Stimulated activated CD8-positive, alpha-beta memory T cell treated with anti-CD3 and anti-CD28 coated beads, Interleukin-4, amount 100 ng/mL, for 1 hour (primary cell): Measurements from ENCODE around the gene SH2B3.
"Not testable (repeated sequence)": the region's sequence is repeated elsewhere in the genome, so short reads cannot be mapped to it uniquely, and the experiment has no call there.

ENCODE experiments used
- DNase-seq, 2 donors: peaks; one replicate each; pipeline ENCODE4 v3.0.0-alpha.2; 2020; ENCODE audit warnings: low read depth in 2 of 2, low spot score in 1 of 2

Gene SH2B3

DNA sequence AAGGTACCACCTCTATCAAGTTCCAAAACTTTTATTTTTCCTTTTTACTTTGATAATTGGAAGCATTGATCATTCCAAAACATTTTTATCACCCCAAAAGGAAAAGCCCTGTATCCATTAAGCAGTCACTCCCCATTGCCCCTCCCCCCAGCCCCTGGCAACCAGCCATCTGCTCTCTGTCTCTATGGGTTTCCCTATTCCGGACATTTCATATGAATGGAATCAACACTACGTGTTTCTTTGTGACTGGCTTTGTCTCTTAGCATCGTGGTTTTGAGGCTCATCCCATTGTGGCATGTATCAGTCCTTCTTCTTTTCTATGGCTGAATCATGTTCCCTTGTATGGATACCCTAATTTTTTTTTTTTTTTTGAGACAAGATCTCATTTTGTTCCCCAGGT lies 18.8 kb upstream of the SH2B3 start:
- no peak for DNase-seq

DNA sequence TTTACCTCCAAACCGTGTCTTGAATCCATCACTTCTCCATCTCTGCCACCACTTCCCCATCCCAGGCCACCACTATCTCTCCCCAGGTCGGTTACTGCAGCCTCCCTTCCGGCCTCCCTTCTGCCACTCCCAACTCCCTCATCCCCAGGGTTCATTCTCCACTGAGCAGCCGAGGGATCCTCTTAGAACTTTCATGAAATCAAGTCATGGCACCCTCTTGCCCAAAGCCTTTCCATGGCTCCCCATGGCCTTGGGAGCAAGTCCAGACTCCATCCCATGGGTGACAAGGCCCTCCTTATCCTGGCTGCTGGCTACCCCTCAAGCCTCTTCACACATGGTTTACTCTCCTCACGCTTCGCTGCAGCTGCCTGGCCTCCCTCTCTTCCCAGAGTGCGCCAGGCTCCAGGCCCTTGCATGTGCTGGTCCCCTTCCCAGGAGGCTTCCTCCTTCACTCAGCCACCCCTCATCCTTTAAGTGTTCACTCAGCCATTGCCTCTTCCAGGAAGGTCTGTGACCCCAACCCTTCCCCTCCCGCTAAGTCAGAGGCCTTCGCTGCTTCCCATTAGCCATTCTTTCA lies 17.9 kb upstream of the SH2B3 start:
- DNase-seq = no peak

DNA sequence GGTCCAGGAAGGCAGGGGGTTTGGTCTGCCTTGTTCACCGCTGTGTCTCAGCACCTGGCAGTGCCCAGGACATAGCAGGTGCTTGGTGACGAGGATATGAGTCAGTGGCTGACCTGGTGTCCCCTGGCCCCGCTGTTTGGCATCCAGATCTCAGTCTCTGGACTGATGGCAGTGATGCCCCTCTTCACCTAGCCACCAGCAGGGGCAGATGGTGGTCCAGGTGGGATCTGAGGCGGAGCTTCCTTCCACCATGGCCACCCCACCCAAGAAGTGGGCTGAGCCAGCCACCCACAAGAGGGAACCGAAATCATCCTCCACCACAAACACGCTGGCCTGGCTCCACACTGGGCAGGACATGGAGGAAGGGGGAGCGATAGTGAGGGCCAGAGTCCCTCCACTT lies 16.1 kb upstream of the SH2B3 start:
- no peak for DNase-seq

- no peak for DNase-seq
These were observed 14.8 kb upstream of the SH2B3 start for GRCh38 chr12:111390910-111391309.

DNA sequence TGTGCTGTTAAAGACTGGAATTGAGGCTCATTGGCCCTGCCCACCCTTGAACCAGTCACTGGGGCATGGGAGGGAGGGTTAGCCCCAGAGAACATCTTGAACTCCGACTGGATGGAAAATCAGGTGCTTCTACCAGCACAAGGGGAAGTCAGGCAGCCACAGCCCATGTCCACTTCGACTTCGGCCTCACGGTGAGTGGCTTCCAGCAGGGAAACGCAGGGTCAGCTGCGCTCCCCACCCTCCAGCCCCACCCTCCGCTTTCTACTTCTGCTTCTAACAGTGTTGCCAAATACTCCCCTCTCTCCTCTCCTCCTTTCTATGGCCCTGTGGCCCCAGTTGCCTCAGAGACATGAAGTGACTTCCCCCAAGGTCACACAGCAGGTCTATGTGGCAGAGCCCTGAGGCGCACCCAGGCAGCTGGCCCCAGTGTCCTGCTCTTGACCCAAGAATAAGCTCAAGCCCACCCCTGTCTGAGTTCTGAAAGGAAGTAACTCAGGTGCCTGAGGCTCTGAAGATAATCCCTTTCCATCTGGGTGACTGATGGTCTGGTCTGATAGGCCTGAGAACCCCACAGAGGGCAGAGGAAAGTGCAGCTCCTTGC lies 11.9 kb upstream of the SH2B3 start:
- DNase-seq = no peak

DNA sequence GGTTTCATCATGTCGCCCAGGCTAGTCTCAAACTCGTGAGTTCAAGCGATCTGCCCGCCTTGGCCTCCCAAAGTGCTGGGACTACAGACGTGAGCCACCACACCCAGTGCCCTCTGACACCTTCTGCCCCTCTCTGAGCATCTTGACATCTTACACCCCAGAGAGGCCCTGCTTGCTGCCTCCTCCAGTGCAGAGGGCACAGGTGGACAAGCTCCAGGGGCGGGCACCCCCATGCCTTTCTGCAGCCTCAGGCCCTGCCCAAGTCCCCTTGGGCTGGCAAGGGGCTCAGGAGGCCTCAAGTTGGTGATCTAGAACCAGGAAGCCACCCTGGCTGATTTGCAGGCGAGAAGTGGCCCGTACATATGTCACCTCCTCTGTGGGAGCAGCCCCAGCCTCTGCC lies 11.2 kb upstream of the SH2B3 start:
- no peak for DNase-seq

GRCh38 chr12:111395336-111396187 lies 10.2 kb upstream of the SH2B3 start:
- no peak for DNase-seq

GRCh38 chr12:111396271-111396670 lies 9.5 kb upstream of the SH2B3 start:
- DNase-seq = not testable (repeated sequence)

DNA sequence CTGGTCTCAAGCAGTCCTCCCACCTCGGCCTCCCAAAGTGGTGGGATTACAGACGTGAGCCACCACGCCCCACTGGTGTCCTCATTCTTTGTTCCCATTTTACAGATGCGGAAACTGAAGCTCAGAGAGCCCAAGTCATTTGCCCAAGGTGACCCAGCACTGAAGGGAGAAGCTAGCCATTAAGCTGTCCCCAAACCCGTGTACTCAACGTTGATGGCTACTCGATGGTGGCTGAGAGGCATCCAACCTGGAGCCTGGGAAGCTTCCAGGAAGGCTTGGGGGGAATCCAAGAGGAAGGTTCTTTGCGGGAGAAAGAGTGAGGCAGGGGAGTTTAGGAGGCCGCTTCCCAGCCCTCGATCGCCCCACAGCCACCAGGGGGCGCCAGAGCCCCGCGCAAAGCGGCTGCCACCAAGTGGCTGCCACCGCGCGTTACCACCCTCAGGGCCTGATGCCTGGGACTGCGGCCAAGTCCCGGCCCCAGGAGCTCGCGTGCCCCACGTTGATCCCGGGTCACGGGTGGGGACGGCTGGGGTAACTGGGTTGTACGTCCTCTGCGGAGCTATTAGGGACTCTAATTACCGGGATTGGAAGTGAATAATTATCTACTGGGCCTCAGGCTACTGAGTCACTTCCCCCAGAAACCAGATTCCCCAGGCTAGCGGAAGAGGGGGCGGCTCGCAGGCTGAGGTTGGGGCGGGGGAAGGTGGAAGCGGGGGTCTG lies 8.8 kb upstream of the SH2B3 start:
- peak; percentile 77 to 81 for DNase-seq

DNA sequence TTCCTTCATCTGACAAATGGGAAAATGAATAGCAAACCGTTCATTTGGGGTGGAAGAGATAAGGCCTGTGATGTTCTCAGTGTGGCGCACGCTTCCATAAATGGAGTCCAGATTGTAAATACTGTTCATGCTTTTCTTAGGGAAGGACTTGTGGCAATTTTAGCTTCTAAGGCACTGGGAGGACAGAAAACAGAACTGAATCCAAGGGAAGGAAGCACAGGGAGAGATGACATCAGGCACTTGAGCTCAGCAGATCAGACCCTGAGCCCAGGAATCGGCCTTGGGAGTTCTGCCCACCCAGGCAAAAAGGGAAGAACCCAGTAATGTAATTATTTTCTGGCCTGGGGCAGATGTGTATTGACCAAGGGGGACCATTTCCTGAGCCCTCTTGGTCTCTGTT lies 7.2 kb upstream of the SH2B3 start:
- DNase-seq = no peak

DNA sequence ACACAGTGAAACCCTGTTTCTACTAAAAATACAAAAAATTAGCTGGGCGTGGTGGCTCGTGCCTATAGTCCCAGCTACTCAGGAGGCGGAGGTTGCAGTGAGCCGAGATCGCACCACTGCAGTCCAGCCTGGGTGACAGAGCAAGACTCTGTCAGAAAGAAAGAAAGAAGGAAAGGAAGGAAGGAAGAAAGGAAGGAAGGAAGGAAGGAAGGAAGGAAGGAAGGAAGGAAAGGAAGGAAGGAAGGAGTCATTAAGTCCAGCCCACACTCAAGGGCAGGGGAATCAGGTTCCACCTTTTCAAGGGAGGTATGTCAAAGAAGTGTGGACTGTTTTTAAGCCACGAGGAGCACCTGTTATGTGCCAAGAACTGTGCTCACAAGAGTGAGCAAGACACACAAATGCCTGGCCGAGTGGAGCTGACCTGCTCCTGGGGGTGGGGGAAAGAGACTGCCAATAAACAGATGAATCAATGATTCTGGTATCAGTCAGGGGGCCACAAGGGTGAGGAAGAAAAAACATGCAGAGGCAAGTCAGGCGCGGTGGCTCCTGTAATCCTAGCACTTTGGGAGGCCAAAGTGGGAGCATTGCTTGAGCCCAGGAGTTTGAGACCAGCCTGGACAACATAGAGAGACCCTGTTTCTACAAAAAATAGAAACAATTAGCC lies 5.8 kb upstream of the SH2B3 start:
- not testable (repeated sequence) for DNase-seq

GRCh38 chr12:111401167-111401605 lies 4.5 kb upstream of the SH2B3 start:
- DNase-seq = no peak

DNA sequence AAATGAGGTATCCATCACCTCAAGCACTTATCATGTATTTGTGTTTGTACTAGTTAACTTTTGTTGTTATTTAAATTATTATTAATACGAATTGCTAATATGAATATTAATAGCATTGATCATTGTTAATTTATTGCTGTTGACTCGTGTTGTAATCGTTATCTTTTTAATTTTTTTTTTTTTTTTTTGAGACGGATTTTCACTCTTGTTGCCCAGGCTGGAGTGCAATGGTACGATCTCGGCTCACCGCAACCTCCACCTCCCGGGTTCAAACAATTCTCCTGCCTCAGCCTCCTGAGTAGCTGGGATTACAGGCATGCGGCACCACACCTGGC lies 3.3 kb upstream of the SH2B3 start:
- not testable (repeated sequence) for DNase-seq

- no peak for DNase-seq
These were observed 1.2 kb upstream of the SH2B3 start for GRCh38 chr12:111404362-111405148.

GRCh38 chr12:111405149-111405858 lies 419 bp upstream of the SH2B3 start:
- peak; percentile 96 to 98 for DNase-seq

DNA sequence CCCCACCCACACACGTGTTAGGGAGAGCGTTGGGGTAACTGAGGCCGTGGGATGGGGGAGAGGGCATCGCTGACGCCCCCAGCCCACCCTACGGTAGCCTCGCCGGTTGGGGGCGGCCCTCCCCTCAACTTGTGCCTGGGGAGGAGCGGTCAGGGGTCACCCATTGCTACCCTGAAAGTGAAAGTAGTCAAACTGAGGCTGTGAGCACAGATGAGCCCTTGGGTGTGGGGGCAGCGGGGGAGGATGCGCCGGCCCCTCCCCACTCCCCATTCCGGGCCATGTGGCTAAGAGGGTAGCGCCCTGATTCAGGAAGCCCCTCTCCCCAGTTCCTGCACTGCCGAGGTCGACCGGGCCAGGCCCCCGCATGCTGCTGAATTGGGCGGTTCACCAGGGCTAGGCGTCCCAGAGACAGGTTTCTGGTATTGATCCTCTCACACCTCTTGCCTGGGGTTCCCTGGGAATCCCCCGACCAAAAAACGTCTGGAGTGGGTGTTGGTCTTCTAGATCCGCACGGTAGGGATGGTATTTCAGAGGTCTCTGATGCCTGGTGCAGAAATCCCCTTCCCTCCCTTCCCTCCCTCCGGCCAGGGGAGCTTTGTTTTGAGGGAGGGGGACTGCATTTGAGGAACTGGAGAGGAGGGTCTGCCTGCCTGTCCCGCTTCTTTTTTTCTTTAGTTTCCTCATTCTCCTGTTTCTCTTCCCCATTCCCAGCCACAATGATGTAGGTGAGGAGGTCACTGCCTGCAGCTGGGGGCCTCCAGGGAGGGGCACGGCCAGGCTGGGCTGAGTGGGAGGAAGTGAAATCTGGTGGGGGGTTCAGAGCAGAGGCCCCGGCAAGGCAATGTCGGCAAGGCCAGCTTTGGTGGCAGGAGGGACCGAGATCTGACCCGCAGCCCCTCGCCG lies 1.0 kb downstream of the SH2B3 start:
- DNase-seq = no peak

- DNase-seq = no peak
These were observed 1.8 kb downstream of the SH2B3 start for GRCh38 chr12:111407377-111408115.

GRCh38 chr12:111408116-111408440 lies 2.4 kb downstream of the SH2B3 start:
- DNase-seq = no peak
